A549 (cell line): ENCODE data around the gene VOPP1. TPM values are rescaled to one million over a fixed set of nuclear protein-coding genes. Genes with fewer than 3 reads are reported as not detected.

Experiments used
- ATAC-seq, 2 experiments: fragments of 200-7000 bp in 1 of 2; fragments of >200 bp in 1 of 2; cut with Nextera tagmentation in 1 of 2; cut with Tn5 transposase in 1 of 2; 3 replicates each; pipeline versions ENCODE4 v1.8.0 to v1.9.1; 2018 to 2020; ENCODE audit warnings: mild to moderate bottlenecking in 1 of 2, moderate library complexity in 1 of 2
- CTCF ChIA-PET: fragments of 300-600 bp; sonication (Branson Sonifier 250); formaldehyde crosslinking; extraction: SDS; loops from one replicate; lab custom pipeline; 2021; ENCODE audit warnings: antibody characterized with exemption, inconsistent platforms; lab: Yijun Ruan, JAX
- POLR2A ChIA-PET: fragments of 350-600 bp; formaldehyde crosslinking; extraction: SDS; loops from one replicate; lab custom pipeline; 2021; ENCODE audit warnings: antibody characterized with exemption, inconsistent platforms; lab: Yijun Ruan, JAX
- DNase-seq, 2 experiments: peaks; one replicate each; pipeline versions ENCODE4 v3.0.0 to v3.0.0-alpha.2; 2011 to 2016; ENCODE audit warnings: low read depth in 1 of 2, low spot score in 1 of 2
- FAIRE-seq: peaks from 2 replicates; lab custom pipeline; 2011; peaks lifted over from hg19 to GRCh38; lab: Jason Lieb, UNC
- H3K27ac ChIP-seq, 2 experiments: fragments of >200 bp; sonication (Bioruptor Twin); formaldehyde crosslinking; 3 replicates each; pipeline ENCODE4 v1.5.1; 2016 to 2017
- H3K4me1 ChIP-seq: fragments of >200 bp; sonication (Bioruptor Twin); formaldehyde crosslinking; 3 replicates; pipeline ENCODE4 v1.6.1; 2016
- H3K4me2 ChIP-seq: fragments of >200 bp; sonication (Bioruptor Twin); formaldehyde crosslinking; 3 replicates; pipeline ENCODE4 v1.6.1; 2016
- H3K4me3 ChIP-seq: fragments of >200 bp; sonication (Bioruptor Twin); formaldehyde crosslinking; 3 replicates; pipeline ENCODE4 v1.5.1; 2016
- H3K9me3 ChIP-seq: fragments of >200 bp; sonication (Bioruptor Twin); formaldehyde crosslinking; 3 replicates; pipeline ENCODE4 v1.6.1; 2016
- ATOH8 ChIP-seq: fragments of 250-450 bp; sonication (Bioruptor Pico); IDR thresholded peaks from 2 replicates; pipeline ENCODE4 v1.5.0; 2020; ENCODE audit warnings: low read depth, mild to moderate bottlenecking, moderate library complexity
- CBX8 ChIP-seq: fragments of 200-600 bp; sonication (generic); IDR thresholded peaks from 2 replicates; pipeline ENCODE4 v1.6.1; 2016
- CEBPB ChIP-seq, 2 experiments: fragments of >200 bp in 1 of 2; sonication (Bioruptor Twin) in 1 of 2; formaldehyde crosslinking in 1 of 2; IDR thresholded peaks; 2 replicates each; pipeline ENCODE4 v1.6.1; 2012 to 2016
- CHD4 ChIP-seq: fragments of 200-600 bp; sonication (generic); IDR thresholded peaks from 2 replicates; pipeline ENCODE4 v1.6.1; 2016; ENCODE audit warnings: antibody characterized with exemption, mild to moderate bottlenecking, borderline replicate concordance
- E2F6 ChIP-seq: IDR thresholded peaks from 2 replicates; pipeline ENCODE4 v1.6.1; 2012; ENCODE audit warnings: low read depth, borderline replicate concordance
- EHF ChIP-seq: fragments of 250-450 bp; sonication (Bioruptor Pico); IDR thresholded peaks from 2 replicates; pipeline ENCODE4 v1.5.0; 2020; ENCODE audit warnings: mild to moderate bottlenecking
- ESRRA ChIP-seq: fragments of 150-350 bp; IDR thresholded peaks from 2 replicates; pipeline ENCODE4 v1.6.1; 2014; ENCODE audit warnings: mild to moderate bottlenecking, low read length, borderline replicate concordance
- FOSB ChIP-seq: fragments of 250-450 bp; sonication (Bioruptor Pico); IDR thresholded peaks from 2 replicates; pipeline ENCODE4 v1.5.0; 2020; ENCODE audit warnings: mild to moderate bottlenecking, moderate library complexity
- HMGXB4 ChIP-seq: fragments of 250-450 bp; sonication (Bioruptor Pico); IDR thresholded peaks from 2 replicates; pipeline ENCODE4 v1.5.0; 2021; ENCODE audit warnings: mild to moderate bottlenecking, moderate library complexity, borderline replicate concordance
- HOXA7 ChIP-seq: fragments of 250-450 bp; sonication (Bioruptor Pico); IDR thresholded peaks from 2 replicates; pipeline ENCODE4 v1.5.0; 2020; ENCODE audit warnings: mild to moderate bottlenecking, moderate library complexity
- HOXB13 ChIP-seq: fragments of 250-450 bp; sonication (Bioruptor Pico); IDR thresholded peaks from 2 replicates; pipeline ENCODE4 v1.5.0; 2020; ENCODE audit warnings: low read depth, mild to moderate bottlenecking, moderate library complexity
- KDM1A ChIP-seq: fragments of 200-600 bp; sonication (generic); IDR thresholded peaks from 2 replicates; pipeline ENCODE4 v1.6.1; 2016; ENCODE audit warnings: low read depth, mild to moderate bottlenecking
- KDM5A ChIP-seq: fragments of 200-600 bp; sonication (generic); IDR thresholded peaks from 2 replicates; pipeline ENCODE4 v1.6.1; 2016; ENCODE audit warnings: antibody characterized with exemption, mild to moderate bottlenecking
- MAZ ChIP-seq: fragments of 150-350 bp; IDR thresholded peaks from 2 replicates; pipeline ENCODE4 v1.6.1; 2014; ENCODE audit warnings: antibody characterized with exemption, low read depth, low read length, borderline replicate concordance
- POLR2A ChIP-seq: IDR thresholded peaks from 2 replicates; pipeline ENCODE4 v1.6.1; 2012; ENCODE audit warnings: mild to moderate bottlenecking, low read length
- POLR2AphosphoS2 ChIP-seq: conservative IDR thresholded peaks from 2 replicates; pipeline ENCODE4 v1.6.1; 2012; ENCODE audit warnings: low read length, improper control_type of control experiment, inconsistent platforms
- RARB ChIP-seq: fragments of 250-450 bp; sonication (Bioruptor Pico); IDR thresholded peaks from 2 replicates; pipeline ENCODE4 v1.8.0; 2021; ENCODE audit warnings: mild to moderate bottlenecking, moderate library complexity
- RFX5 ChIP-seq: fragments of 450-650 bp; IDR thresholded peaks from 2 replicates; pipeline ENCODE4 v1.7.1; 2014; ENCODE audit warnings: antibody characterized with exemption, mild to moderate bottlenecking, moderate library complexity
- SMC3 ChIP-seq: fragments of >200 bp; sonication (Bioruptor Twin); formaldehyde crosslinking; IDR thresholded peaks from 3 replicates; pipeline ENCODE4 v1.6.1; 2018; ENCODE audit warnings: inconsistent platforms
- TFCP2L1 ChIP-seq: fragments of 250-450 bp; sonication (Bioruptor Pico); IDR thresholded peaks from 2 replicates; pipeline ENCODE4 v1.5.0; 2021; ENCODE audit warnings: mild to moderate bottlenecking
- TP53 ChIP-seq: fragments of 250-450 bp; sonication (Bioruptor Pico); IDR thresholded peaks from 2 replicates; pipeline ENCODE4 v1.5.0; 2021; ENCODE audit warnings: mild to moderate bottlenecking, moderate library complexity
- WGBS: methylation state at CpG from one replicate; pipeline ENCODE4 v1.1.6; 2017; ENCODE audit errors: missing lambda C conversion rate; 5-methylcytosine and 5-hydroxymethylcytosine counted together
- polyA plus RNA-seq, 4 experiments: library from polyadenylated mRNA; depleted of rRNA in 3 of 4; stranded (reverse); fragments of >200 nt; fragmentation: RNase III in 1 of 4; extraction: RNeasy Plus Mini Kit Qiagen cat#74134 plus additional on column Dnase treatment in 1 of 4; gene quantifications; 2 replicates in 3 of 4; 3 replicates in 1 of 4; pipeline ENCODE4 v1.2.3, GENCODE V29; 2011 to 2017

Gene VOPP1
- polyA plus RNA-seq, 2 of the 4 experiments (the other 2 are of a cell fraction) = 68.1 to 73.4 TPM

DNA sequence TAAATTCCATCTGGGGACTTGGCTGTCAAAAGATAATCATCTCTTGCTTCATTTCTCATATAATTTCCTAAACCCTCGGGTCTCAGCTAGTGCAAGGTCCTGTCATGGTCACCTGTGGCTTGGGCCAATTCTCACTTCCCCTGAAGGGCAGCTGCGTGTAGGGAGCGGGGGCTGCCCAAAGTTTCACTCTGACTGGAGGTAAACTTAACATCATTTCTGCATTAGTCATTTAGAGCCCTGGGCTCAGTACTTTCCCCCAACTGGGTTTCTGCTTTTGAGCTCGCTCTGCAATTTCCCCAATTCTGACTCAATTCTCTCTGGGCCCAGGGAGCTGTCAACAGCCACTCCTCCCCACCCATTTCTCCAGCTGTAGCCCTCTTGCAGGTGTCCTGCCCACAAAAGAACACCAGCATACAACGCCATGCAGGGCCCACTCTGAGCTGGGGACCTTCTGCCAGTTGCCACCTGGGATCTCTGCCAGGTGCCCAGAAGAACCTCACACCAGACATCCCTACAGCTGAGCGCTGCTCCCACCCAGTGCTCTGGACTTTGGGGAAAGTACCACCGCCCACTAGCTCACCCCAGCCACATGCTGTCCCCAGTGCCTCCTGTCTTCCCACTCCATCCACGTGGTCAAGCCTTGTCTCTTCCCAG, 37.9 kb downstream of the VOPP1 start:
- no peak for FAIRE-seq

DNA sequence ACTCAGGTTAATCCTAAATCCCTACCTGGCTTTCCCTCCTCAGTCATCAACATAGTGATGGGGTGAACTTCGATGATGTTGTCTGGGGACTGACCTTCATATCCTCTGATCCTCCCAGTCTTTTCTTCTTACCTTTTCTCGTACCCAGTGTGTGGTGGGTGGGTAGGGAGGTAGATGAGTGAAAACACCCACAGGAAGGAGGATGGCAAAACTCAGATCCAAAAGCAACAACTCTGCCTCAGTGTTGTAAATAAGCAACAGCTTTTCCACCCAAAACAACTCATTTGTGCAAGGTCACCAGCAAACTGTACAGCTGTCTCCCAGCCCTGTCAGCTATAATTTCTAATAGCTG, 38.6 kb downstream of the VOPP1 start:
- ChIA-PET POLR2A (interaction anchor here (1.2 kb wide), 1 partner anchor 30 kb away, joined by 3 read pairs; no protein-coding TSS in a partner anchor), CTCF (interaction anchor here (0.6 to 2.2 kb wide), 3 partner anchors 11 to 59 kb away, joined by 3 to 6 read pairs (median 3); no protein-coding TSS in a partner anchor)
- ATAC-seq (no peak), FAIRE-seq (no peak), DNase-seq (no peak)
- peak overlapping the region in 1 of 2 experiments; percentile 31; a peak in 1 of 6 replicates for H3K27ac ChIP-seq
- H3K4me2 ChIP-seq = peak overlapping the region; percentile 42
- peaks cover 39% of the 10 kb centered on the region for H3K4me1 ChIP-seq
- no peak for TF ChIP-seq CEBPB (IDR thresholded peaks at IDR 0.05)
- TF ChIP-seq MAZ = no peak
- no peak for TF ChIP-seq TP53 (CRISPR knock-in tag)
- TF ChIP-seq SMC3 = no peak
- no peak for TF ChIP-seq CHD4
- no peak for TF ChIP-seq HOXB13 (CRISPR knock-in tag)
- no peak for TF ChIP-seq KDM5A
- no peak for TF ChIP-seq ATOH8
- no peak for TF ChIP-seq HOXA7 (CRISPR knock-in tag)
- TF ChIP-seq HMGXB4 (CRISPR knock-in tag) = no peak
- no peak for TF ChIP-seq ESRRA
- TF ChIP-seq RARB = no peak
- H3K4me3 ChIP-seq = no peak overlapping the region
- WGBS = 100% methylated on average over 2 of the region's 2 CpGs
- no peaks in the 10 kb centered on the region for H3K9me3 ChIP-seq

More for the DNA sequence above, 37.9 kb downstream of the VOPP1 start:
- TF ChIP-seq CBX8 = no peak
- TF ChIP-seq POLR2AphosphoS2 = no peak
- TF ChIP-seq E2F6 = no peak
- no peak for TF ChIP-seq EHF (CRISPR knock-in tag)
- TF ChIP-seq, all 56 proteins: peak for 0
- CTCF ChIA-PET = interaction anchor here (0.9 to 2.2 kb wide), 3 partner anchors 15 to 255 kb away, joined by 3 to 6 read pairs (median 5); no protein-coding TSS in a partner anchor
- no peak overlapping the region for H3K4me3 ChIP-seq
- no peak for DNase-seq
- H3K4me1 ChIP-seq = peaks cover 39% of the 10 kb centered on the region
- POLR2A ChIA-PET = interaction anchor here (0.8 to 1.0 kb wide), 3 partner anchors 11 to 169 kb away, joined by 3 to 4 read pairs (median 3); no protein-coding TSS in a partner anchor
- WGBS = 60% methylated on average over 8 of the region's 8 CpGs
- peak overlapping the region; percentile 42 for H3K4me2 ChIP-seq
- H3K27ac ChIP-seq = peak overlapping the region in 1 of 2 experiments; percentile 57; a peak in 3 of 6 replicates
- ATAC-seq = peak; percentile 48 to 66; a peak in 4 of 6 replicates
- H3K9me3 ChIP-seq = no peaks in the 10 kb centered on the region

DNA sequence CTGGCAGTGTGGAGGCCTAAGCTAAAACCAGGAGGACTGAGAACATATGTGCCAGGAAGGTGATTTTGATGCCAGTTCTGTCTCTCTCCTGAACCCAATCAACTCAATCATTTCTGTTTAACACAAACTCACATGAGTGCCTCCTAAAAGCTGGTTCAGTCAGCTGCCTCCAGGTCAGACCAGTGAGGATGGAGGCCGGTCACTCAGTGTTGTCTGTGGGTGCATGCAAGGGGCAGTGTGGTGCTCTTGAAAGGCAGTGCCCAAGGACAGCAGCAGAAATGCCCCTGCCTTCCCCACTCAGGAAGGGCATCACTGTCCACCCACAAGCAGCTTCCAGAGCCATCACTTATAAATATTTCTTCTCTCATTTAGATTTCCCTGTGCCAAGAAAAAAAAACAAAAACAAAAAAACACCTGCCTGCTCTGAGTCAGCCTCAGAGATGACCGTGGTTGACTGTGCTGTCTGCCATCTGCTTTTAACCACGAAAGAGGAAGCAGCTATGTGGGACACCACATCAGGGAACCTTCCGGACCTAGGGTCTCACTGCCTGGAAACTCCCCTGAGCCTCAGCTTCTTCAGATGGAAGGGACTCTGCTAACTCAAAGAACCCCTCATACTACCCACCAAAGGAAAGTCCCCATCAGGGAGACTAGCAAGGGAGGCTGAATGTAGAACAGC, 39.1 kb downstream of the VOPP1 start:
- Histone ChIP-seq H3K4me3 (no peak overlapping the region), H3K4me1 (peaks cover 39% of the 10 kb centered on the region), H3K9me3 (no peaks in the 10 kb centered on the region), H3K4me2 (peak overlapping the region; percentile 42; the same call in 2 of the 3 replicates), H3K27ac (peak overlapping the region in 1 of 2 experiments; percentile 31; a peak in 3 of 6 replicates)
- FAIRE-seq (no peak), DNase-seq (no peak), ATAC-seq (no peak; a peak in 1 of 6 replicates)
- 65% methylated on average over 4 of the region's 4 CpGs for WGBS
- ChIA-PET POLR2A (interaction anchor here (1.2 kb wide), 1 partner anchor 29 kb away, joined by 3 read pairs; no protein-coding TSS in a partner anchor), CTCF (interaction anchor here (0.6 to 2.2 kb wide), 5 partner anchors 9 to 60 kb away, joined by 3 to 6 read pairs (median 3); no protein-coding TSS in a partner anchor)
- TF ChIP-seq RFX5 (no peak), ATOH8 (no peak), CEBPB (IDR thresholded peaks at IDR 0.05) (no peak), KDM1A (no peak), FOSB (CRISPR knock-in tag) (no peak), CHD4 (no peak), TFCP2L1 (CRISPR knock-in tag) (no peak), POLR2A (no peak)
